ENCODE data around the gene ZMIZ1. TPM values are rescaled to one million over a fixed set of nuclear protein-coding genes. Genes with fewer than 3 reads are reported as not detected.

The ZMIZ1 gene
- 12.9 and 19.2 TPM in 2 replicates for total RNA-seq

GRCh38 chr10:79068562-79069324, at the start of gene ZMIZ1:
TSS of gene ZMIZ1 (plus strand) at chr10:79068966. CDS start at chr10:79201633, 132,667 bp downstream.

GRCh38 chr10:79347226-79347893, 278.6 kb downstream of the ZMIZ1 start, which contains the start of gene PPIF:
TSS of gene PPIF (plus strand) at chr10:79347469. CDS start at chr10:79347549, 80 bp downstream.

Data from subcutaneous preadipocyte (primary cell).